SK-N-MC (cell line): ENCODE measurements around the gene NACC2.

Source experiments
- EZH2 ChIP-seq: fragments of 200-600 bp; sonication (generic); IDR thresholded peaks from one replicate; pipeline ENCODE4 v1.6.1; 2017; ENCODE audit warnings: antibody characterized with exemption
- POLR2AphosphoS5 ChIP-seq: IDR thresholded peaks from 2 replicates; pipeline ENCODE4 v1.6.1; 2012; ENCODE audit warnings: mild to moderate bottlenecking, low read depth, low read length, borderline replicate concordance

- TF ChIP-seq EZH2 (no peak), POLR2AphosphoS5 (no peak)
These were observed 84.9 kb downstream of the NACC2 start for GRCh38 chr9:136010176-136010575.
